Natural killer cell (primary cell): ENCODE measurements around the gene TTC23. TPM values are rescaled to one million over a fixed set of nuclear protein-coding genes. Genes with fewer than 3 reads are reported as not detected.

Experiments
- ATAC-seq, 3 donors: fragments of 150-1000 bp in 2 of 3; fragments of 200-7000 bp in 1 of 3; cut with Tn5 transposase; 1 replicate in 1 of 3; 2 replicates in 2 of 3; pipeline ENCODE4 v1.10.0; 2021; ENCODE audit warnings: mild to moderate bottlenecking in 2 of 3, moderate library complexity in 2 of 3
- DNase-seq, 2 donors: peaks; one replicate each; pipeline versions ENCODE4 v3.0.0 to v3.0.0-alpha.2; 2013 to 2021; ENCODE audit warnings: mixed read lengths in 1 of 2
- H3K27ac ChIP-seq: one replicate; pipeline ENCODE4 v1.5.1; 2013; ENCODE audit warnings: mild to moderate bottlenecking, low read length
- H3K27me3 ChIP-seq: one replicate; pipeline ENCODE4 v1.6.1; 2013; ENCODE audit warnings: low read length; ENCODE audit not compliant: control insufficient read depth, insufficient read depth
- H3K36me3 ChIP-seq: one replicate; pipeline ENCODE4 v1.6.1; 2013; ENCODE audit warnings: low read length; ENCODE audit not compliant: control insufficient read depth, insufficient read depth
- H3K4me1 ChIP-seq: one replicate; pipeline ENCODE4 v1.6.1; 2013; ENCODE audit warnings: low read length; ENCODE audit not compliant: control insufficient read depth, insufficient read depth
- H3K4me3 ChIP-seq: one replicate; pipeline ENCODE4 v1.5.1; 2013; ENCODE audit warnings: low read length
- H3K9me3 ChIP-seq: one replicate; pipeline ENCODE4 v1.6.1; 2013; ENCODE audit warnings: low read length; ENCODE audit not compliant: control insufficient read depth, insufficient read depth
- H3K27ac Mint-ChIP-seq, 2 donors: one replicate each; pipeline ENCODE4 v1.8.0; 2022; ENCODE audit warnings: mild to moderate bottlenecking in 2 of 2, mixed read lengths in 2 of 2, moderate library complexity in 1 of 2
- H3K27me3 Mint-ChIP-seq, 2 donors: one replicate each; pipeline ENCODE4 v1.8.0; 2022; ENCODE audit warnings: low read depth in 2 of 2, mixed read lengths in 2 of 2
- H3K36me3 Mint-ChIP-seq: one replicate; pipeline ENCODE4 v1.8.0; 2022; ENCODE audit warnings: mixed read lengths
- H3K4me1 Mint-ChIP-seq, 2 donors: one replicate each; pipeline ENCODE4 v1.8.0; 2022; ENCODE audit warnings: mixed read lengths in 2 of 2
- H3K4me3 Mint-ChIP-seq: one replicate; pipeline ENCODE4 v1.8.0; 2022; ENCODE audit warnings: mild to moderate bottlenecking, moderate library complexity, mixed read lengths
- H3K9me3 Mint-ChIP-seq, 2 donors: one replicate each; pipeline ENCODE4 v1.8.0; 2022; ENCODE audit warnings: mixed read lengths in 2 of 2
- CTCF ChIP-seq: fragments of 200-600 bp; IDR thresholded peaks from one replicate; pipeline ENCODE4 v1.8.0; 2022; ENCODE audit warnings: antibody characterized with exemption
- WGBS: methylation state at CpG from one replicate; pipeline ENCODE4 v1.1.7; 2013; ENCODE audit warnings: missing lambda C conversion rate; ENCODE audit not compliant: insufficient coverage; 5-methylcytosine and 5-hydroxymethylcytosine counted together
- intact Hi-C: fragments of 100-400 bp; cut with micrococcal nuclease; formaldehyde crosslinking; loops from one replicate; pipeline ENCODE4 v1.14.2; 2022
- total RNA-seq, 4 donors: library from RNA; stranded (reverse); fragments of 120-200 nt in 1 of 4; gene quantifications; one replicate each; pipeline versions ENCODE4 v1.2.3 to v1.2.4, GENCODE V29; 2013 to 2022

Gene TTC23
- total RNA-seq, 3 donors from 2014 or later (not counting 1 experiment from before 2014, with no cell fraction given), result 0.75 to 1.1 (median 1.0) TPM

- H3K36me3 ChIP-seq, result no peaks in the 10 kb centered on the region
- no peak overlapping the region for H3K4me3 Mint-ChIP-seq
- H3K27ac Mint-ChIP-seq, result no peak overlapping the region
Observed at GRCh38 chr15:99165020-99165790, 84.2 kb downstream of the TTC23 start.

DNA sequence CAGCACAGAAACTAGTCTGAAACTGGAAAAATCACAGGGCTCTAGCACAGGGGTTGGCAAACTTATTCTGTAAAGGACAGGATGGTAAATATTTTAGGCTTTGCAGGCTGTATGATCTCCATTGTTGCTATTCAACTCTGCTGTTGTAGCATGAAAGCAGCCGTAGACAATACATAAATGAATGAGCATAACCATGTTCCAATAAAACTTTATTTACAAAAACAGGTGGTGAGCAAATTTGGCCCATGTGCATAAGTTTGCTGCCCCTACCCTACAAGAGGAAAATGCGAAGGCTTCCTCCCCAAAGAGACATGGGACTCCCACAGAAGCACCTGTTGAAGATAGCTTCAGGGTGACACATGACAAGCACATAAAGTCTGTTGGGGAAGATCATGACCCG lies 85.3 kb downstream of the TTC23 start:
- no peak overlapping the region for H3K4me3 Mint-ChIP-seq
- H3K4me1 Mint-ChIP-seq, result no peaks in the 10 kb centered on the region
- no peaks in the 10 kb centered on the region for H3K27me3 Mint-ChIP-seq
- Histone ChIP-seq H3K4me1 (no peaks in the 10 kb centered on the region), H3K4me3 (no peak overlapping the region), H3K27me3 (no peaks in the 10 kb centered on the region), H3K9me3 (no peaks in the 10 kb centered on the region), H3K27ac (no peak overlapping the region), H3K36me3 (no peaks in the 10 kb centered on the region)
- no peaks in the 10 kb centered on the region for H3K9me3 Mint-ChIP-seq
- intact Hi-C loops, result no loop called here
- 85% methylated on average over 3 of the region's 3 CpGs for WGBS
- no peak for ATAC-seq
- H3K36me3 Mint-ChIP-seq, result no peaks in the 10 kb centered on the region
- TF ChIP-seq CTCF, result no peak
- H3K27ac Mint-ChIP-seq, result no peak overlapping the region
- no peak for DNase-seq

More at GRCh38 chr15:99165020-99165790, 84.2 kb downstream of the TTC23 start:
- Mint-ChIP-seq H3K27me3 (no peaks in the 10 kb centered on the region), H3K36me3 (no peaks in the 10 kb centered on the region), H3K9me3 (no peaks in the 10 kb centered on the region), H3K4me1 (no peaks in the 10 kb centered on the region)
- Histone ChIP-seq H3K27ac (no peak overlapping the region), H3K9me3 (no peaks in the 10 kb centered on the region), H3K4me3 (no peak overlapping the region), H3K4me1 (no peaks in the 10 kb centered on the region), H3K27me3 (no peaks in the 10 kb centered on the region)
- intact Hi-C loops, result no loop called here
- no peak for TF ChIP-seq CTCF
- no peak for DNase-seq
- WGBS, result 89% methylated on average over 1 of the region's 3 CpGs
- ATAC-seq, result no peak

DNA sequence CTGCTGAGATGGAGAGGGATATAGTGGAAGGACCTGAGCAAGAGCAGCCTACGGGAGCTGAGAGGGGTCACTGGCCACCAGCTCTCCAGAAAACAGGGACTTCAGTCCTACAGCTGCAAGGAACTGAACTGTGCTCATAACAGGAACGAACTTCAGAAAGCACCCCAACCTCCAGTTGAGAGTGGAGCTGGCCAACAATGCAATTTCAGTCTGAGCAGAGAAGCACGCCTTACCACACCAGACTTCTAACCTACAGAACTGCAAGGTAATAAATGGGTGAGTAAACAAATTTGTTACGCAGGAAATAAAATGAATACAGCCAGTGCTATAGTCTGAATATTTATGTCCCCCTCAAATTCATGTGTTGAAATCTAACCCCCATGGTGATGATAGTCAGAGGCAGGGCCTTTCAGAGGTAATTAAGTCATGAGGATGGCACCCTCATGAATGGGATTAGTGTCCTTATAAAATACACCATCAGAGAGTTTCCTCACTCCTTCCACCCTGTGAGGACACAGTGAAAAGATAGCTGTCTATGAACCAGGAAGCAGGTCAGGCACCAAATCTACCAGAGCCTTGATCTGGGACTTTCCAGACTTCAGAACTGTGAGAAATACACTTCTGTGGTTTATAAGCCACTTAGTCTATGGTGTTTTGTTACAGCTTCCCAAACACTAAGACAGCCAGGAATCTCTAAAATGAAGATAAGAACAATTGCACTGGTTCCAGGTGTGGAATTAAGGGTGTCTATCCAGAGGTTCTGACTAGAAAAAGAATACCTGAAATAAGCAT lies 85.9 kb downstream of the TTC23 start:
- TF ChIP-seq CTCF, result no peak
- no peak overlapping the region for H3K4me3 Mint-ChIP-seq
- H3K36me3 ChIP-seq, result no peaks in the 10 kb centered on the region
- no peaks in the 10 kb centered on the region for H3K4me1 Mint-ChIP-seq
- H3K9me3 Mint-ChIP-seq, result no peaks in the 10 kb centered on the region
- H3K4me1 ChIP-seq, result no peaks in the 10 kb centered on the region
- no peak overlapping the region for H3K27ac Mint-ChIP-seq
- ATAC-seq (peak in 1 of 3 donors; percentile 48), DNase-seq (peak in 1 of 2 donors; percentile 12)
- no peak overlapping the region for H3K4me3 ChIP-seq
- H3K36me3 Mint-ChIP-seq, result no peaks in the 10 kb centered on the region
- H3K9me3 ChIP-seq, result no peaks in the 10 kb centered on the region
- no peak overlapping the region for H3K27ac ChIP-seq
- 94% methylated on average over 2 of the region's 4 CpGs for WGBS
- H3K27me3 Mint-ChIP-seq, result no peaks in the 10 kb centered on the region
- intact Hi-C loops, result no loop called here
- H3K27me3 ChIP-seq, result no peaks in the 10 kb centered on the region
